K562 (cell line): ENCODE measurements around the gene ANAPC16. TPM values are rescaled to one million over a fixed set of nuclear protein-coding genes. Genes with fewer than 3 reads are reported as not detected.

ENCODE experiments used
- BRF2 ChIP-seq: IDR thresholded peaks from 3 replicates; pipeline ENCODE4 v1.6.1; 2011; ENCODE audit warnings: borderline replicate concordance, mild to moderate bottlenecking; ENCODE audit not compliant: insufficient read length, insufficient read depth
- CBX5 ChIP-seq: IDR thresholded peaks from 2 replicates; pipeline ENCODE4 v1.6.1; 2014; ENCODE audit warnings: low read depth, borderline replicate concordance
- ESRRB ChIP-seq: fragments of 250-450 bp; sonication (Bioruptor Pico); IDR thresholded peaks from 2 replicates; pipeline ENCODE4 v1.5.0; 2020; ENCODE audit warnings: mild to moderate bottlenecking, moderate library complexity, borderline replicate concordance
- JUN ChIP-seq, 2 experiments: sonication (generic) in 1 of 2; formaldehyde crosslinking in 1 of 2; IDR thresholded peaks; 2 replicates each; pipeline versions ENCODE4 v1.6.1 to v1.8.0; 2012 to 2022; ENCODE audit warnings: borderline replicate concordance in 2 of 2, mild to moderate bottlenecking in 2 of 2, improper control_type of control experiment in 1 of 2, low read depth in 1 of 2, low read length in 1 of 2, missing genetic modification reagents in 1 of 2
- JUNB ChIP-seq: fragments of 450-650 bp; formaldehyde crosslinking; conservative IDR thresholded peaks from 2 replicates; pipeline ENCODE4 v1.4.0; 2020; ENCODE audit warnings: mild to moderate bottlenecking
- KLF1 ChIP-seq: fragments of 450-650 bp; IDR thresholded peaks from 2 replicates; pipeline ENCODE4 v1.6.1; 2016; ENCODE audit warnings: missing genetic modification characterization, missing compliant biosample characterization
- MYC ChIP-seq, 2 experiments: fragments of 250-450 bp in 1 of 2; sonication (Bioruptor Pico) in 1 of 2; IDR thresholded peaks; 2 replicates each; pipeline versions ENCODE4 v1.5.1 to v1.6.1; 2012 to 2021; ENCODE audit warnings: low read depth in 2 of 2, borderline replicate concordance in 1 of 2, improper control_type of control experiment in 1 of 2, low read length in 1 of 2, mild to moderate bottlenecking in 1 of 2, moderate library complexity in 1 of 2
- NEUROD1 ChIP-seq: fragments of 150-350 bp; IDR thresholded peaks from 2 replicates; pipeline ENCODE4 v1.6.1; 2014; ENCODE audit warnings: borderline replicate concordance, low read length, low read depth; ENCODE audit not compliant: partially characterized antibody
- OTX1 ChIP-seq: fragments of 450-650 bp; formaldehyde crosslinking; IDR thresholded peaks from 2 replicates; pipeline ENCODE4 v1.4.0; 2022; ENCODE audit warnings: mild to moderate bottlenecking
- POLR2B ChIP-seq: fragments of 450-650 bp; IDR thresholded peaks from 2 replicates; pipeline ENCODE4 v1.6.1; 2018; ENCODE audit warnings: low read depth; ENCODE audit not compliant: partially characterized antibody
- RAD51 ChIP-seq: fragments of 450-650 bp; IDR thresholded peaks from 2 replicates; pipeline ENCODE4 v1.7.1; 2016; ENCODE audit warnings: low read depth, mild to moderate bottlenecking, borderline replicate concordance
- RFX5 ChIP-seq: IDR thresholded peaks from 2 replicates; pipeline ENCODE4 v1.6.1; 2011; ENCODE audit warnings: low read depth, mild to moderate bottlenecking, improper control_type of control experiment, low read length
- RREB1 ChIP-seq: fragments of 250-450 bp; sonication (Bioruptor Pico); IDR thresholded peaks from 2 replicates; pipeline ENCODE4 v1.4.0; 2020
- TAF15 ChIP-seq: fragments of 200-400 bp; formaldehyde crosslinking; IDR thresholded peaks from 2 replicates; pipeline ENCODE4 v1.6.1; 2017; ENCODE audit warnings: mild to moderate bottlenecking, low read depth, low read length, moderate library complexity
- ZNF609 ChIP-seq: sonication (generic); formaldehyde crosslinking; IDR thresholded peaks from 2 replicates; pipeline ENCODE4 v1.8.1; 2023; ENCODE audit warnings: missing genetic modification reagents, mild to moderate bottlenecking, borderline replicate concordance
- polyA plus RNA-seq, 8 experiments: library from polyadenylated mRNA; depleted of rRNA in 4 of 8; stranded (reverse) in 5 of 8; unstranded in 3 of 8; fragments of >200 nt; fragmentation: Nextera tagmentation in 2 of 8; fragmentation: Illumina TruSeq in 1 of 8; extraction: Ambion mirVana in 2 of 8; extraction: Trizol in 1 of 8; gene quantifications; 2 replicates each; pipeline versions ENCODE4 v1.2.1 to v1.2.3, GENCODE V29; 2011 to 2014; ENCODE audit warnings: inconsistent platforms in 1 of 8, missing spikeins in 1 of 8
- total RNA-seq, 7 experiments: library from RNA; depleted of rRNA in 6 of 7; stranded (reverse); fragments of >200 nt in 6 of 7; fragmentation: Illumina TruSeq in 2 of 7; extraction: Trizol in 2 of 7; gene quantifications; 2 replicates each; pipeline versions ENCODE4 v1.2.1 to v1.2.3, GENCODE V29; 2011 to 2021; ENCODE audit warnings: low replicate concordance in 1 of 7

ANAPC16 gene
- total and polyA plus RNA-seq, 9 of the 15 experiments (the other 6 are each of a cell fraction or from before 2014, with no cell fraction given), result 42.6 to 208 (median 108) TPM

GRCh38 chr10:72171175-72171630 lies 44.6 kb upstream of the ANAPC16 start (continued):
- no peak for TF ChIP-seq BRF2
- TF ChIP-seq TAF15, result no peak
- TF ChIP-seq CBX5, result no peak
- TF ChIP-seq RREB1 (CRISPR knock-in tag), result no peak
- peak; percentile 39; the same call in 1 of the 2 replicates for TF ChIP-seq JUN (IDR thresholded peaks at IDR 0.05; ENCODE audit: borderline replicate concordance, low read depth, low read length)
- TF ChIP-seq JUN (CRISPR knock-in tag; IDR thresholded peaks at IDR 0.05; ENCODE audit: borderline replicate concordance), result no peak
- TF ChIP-seq RAD51, result no peak
- TF ChIP-seq JUNB (CRISPR knock-in tag), result no peak
- no peak for TF ChIP-seq MYC (IDR thresholded peaks at IDR 0.05; ENCODE audit: low read depth, low read length)
- TF ChIP-seq MYC (CRISPR knock-in tag; IDR thresholded peaks at IDR 0.05; ENCODE audit: borderline replicate concordance, low read depth), result no peak
- TF ChIP-seq OTX1, result 0 out of 2 replicates have a peak, but pooled peaks have one; percentile 23
- TF ChIP-seq ZNF609, result no peak
- no peak for TF ChIP-seq POLR2B
- TF ChIP-seq KLF1, result no peak
- no peak for TF ChIP-seq ESRRB (CRISPR knock-in tag)
- no peak for TF ChIP-seq NEUROD1
- no peak for TF ChIP-seq RFX5
